K562 (cell line): ENCODE data around the gene DENND6B. TPM values are rescaled to one million over a fixed set of nuclear protein-coding genes. Genes with fewer than 3 reads are reported as not detected.

ENCODE experiments used
- ATAC-seq: fragments of 200-7000 bp; cut with Tn5 transposase; 3 replicates; pipeline ENCODE4 v1.9.1; 2020; ENCODE audit warnings: moderate library complexity
- BruUV-seq: library from RNA; stranded (reverse); fragments of 400-500 nt; replicated peaks from 2 replicates; lab custom pipeline; 2021; lab: Mats Ljungman, UMichigan
- CTCF ChIA-PET: fragments of 300-600 bp; formaldehyde crosslinking; extraction: SDS; loops from one replicate; lab custom pipeline; 2021; ENCODE audit warnings: low intra/inter-chr PET ratio; lab: Yijun Ruan, JAX
- POLR2A ChIA-PET: fragments of 300-600, 350-650 bp; sonication (Branson Sonifier 250); formaldehyde crosslinking; extraction: SDS; loops from one replicate; lab custom pipeline; 2021; ENCODE audit warnings: antibody characterized with exemption, inconsistent platforms; lab: Yijun Ruan, JAX
- DNase-seq, 4 experiments: peaks; one replicate each; pipeline versions ENCODE4 v3.0.0 to v3.0.0-alpha.2; 2011 to 2018; ENCODE audit warnings: low spot score in 3 of 4, mixed read lengths in 3 of 4; ENCODE audit errors: extremely low read depth in 1 of 4
- FAIRE-seq: peaks from 2 replicates; lab custom pipeline; 2011; peaks lifted over from hg19 to GRCh38; lab: Jason Lieb, UNC
- H2AFZ ChIP-seq: 2 replicates; pipeline ENCODE4 v1.6.0; 2011; ENCODE audit warnings: low read depth, low read length, control low read depth, inconsistent platforms
- H3K27ac ChIP-seq: fragments of 200-600 bp; 3 replicates; pipeline ENCODE4 v1.8.0; 2011; ENCODE audit warnings: low read depth, mild to moderate bottlenecking, control low read depth, inconsistent platforms, low read length, moderate library complexity, mixed read lengths; ENCODE audit errors: extremely low read depth
- H3K27me3 ChIP-seq, 2 experiments: fragments of 300-600 bp in 1 of 2; 2 replicates in 1 of 2; 3 replicates in 1 of 2; pipeline versions ENCODE4 v1.6.0 to v1.8.0; 2011; ENCODE audit warnings: inconsistent platforms in 2 of 2, low read length in 2 of 2, mild to moderate bottlenecking in 1 of 2, mixed read lengths in 1 of 2, moderate library complexity in 1 of 2; ENCODE audit not compliant: control insufficient read depth in 2 of 2, insufficient read depth in 2 of 2
- H3K36me3 ChIP-seq: fragments of 300-600 bp; 3 replicates; pipeline ENCODE4 v1.8.0; 2011; ENCODE audit warnings: mild to moderate bottlenecking, low read length, inconsistent platforms; ENCODE audit not compliant: control insufficient read depth, insufficient read depth
- H3K4me1 ChIP-seq, 2 experiments: fragments of 200-600 bp in 1 of 2; replicated peaks in 1 of 2; 2 replicates in 1 of 2; 3 replicates in 1 of 2; pipeline versions ENCODE4 v1.5.1 to v1.8.0; 2011; ENCODE audit warnings: inconsistent platforms in 2 of 2, low read length in 2 of 2, mild to moderate bottlenecking in 1 of 2, mixed read lengths in 1 of 2, moderate library complexity in 1 of 2; ENCODE audit not compliant: control insufficient read depth in 2 of 2, insufficient read depth in 2 of 2
- H3K4me2 ChIP-seq: 2 replicates; pipeline ENCODE4 v1.6.1; 2011; ENCODE audit warnings: low read length, control low read depth, inconsistent platforms, mixed read lengths; ENCODE audit not compliant: insufficient read depth
- H3K4me3 ChIP-seq: fragments of 200-600 bp; sonication (generic), shearing (Covaris generic); 2 replicates; pipeline ENCODE4 v1.5.1; 2016; ENCODE audit warnings: control low read depth, inconsistent platforms
- H3K79me2 ChIP-seq: fragments of 200-600 bp; 3 replicates; pipeline ENCODE4 v1.8.0; 2011; ENCODE audit warnings: low read length, inconsistent platforms; ENCODE audit not compliant: control insufficient read depth, insufficient read depth
- H3K9ac ChIP-seq, 2 experiments: 2 replicates each; pipeline versions ENCODE4 v1.6.0 to v1.6.1; 2011; ENCODE audit warnings: low read depth in 2 of 2, low read length in 2 of 2, control low read depth in 1 of 2, inconsistent platforms in 1 of 2, mild to moderate bottlenecking in 1 of 2, mixed read lengths in 1 of 2; ENCODE audit not compliant: insufficient read depth in 1 of 2
- H3K9me1 ChIP-seq: one replicate; pipeline ENCODE4 v1.6.0; 2011; ENCODE audit warnings: inconsistent platforms, mild to moderate bottlenecking, low read length, moderate library complexity; ENCODE audit not compliant: control insufficient read depth, insufficient read depth
- H3K9me3 ChIP-seq: replicated peaks from 2 replicates; pipeline ENCODE4 v1.5.1; 2011; ENCODE audit warnings: low read depth, low read length, inconsistent platforms; ENCODE audit not compliant: control insufficient read depth, insufficient read depth
- H4K20me1 ChIP-seq: replicated peaks from 2 replicates; pipeline ENCODE4 v1.6.1; 2011; ENCODE audit warnings: low read length, inconsistent platforms, mixed read lengths; ENCODE audit not compliant: control insufficient read depth, insufficient read depth
- AFF1 ChIP-seq, 2 experiments: fragments of 450-650 bp; IDR thresholded peaks; 2 replicates each; pipeline ENCODE4 v1.6.1; 2018; ENCODE audit warnings: mild to moderate bottlenecking in 2 of 2, low read depth in 1 of 2; ENCODE audit not compliant: partially characterized antibody in 2 of 2
- CHD1 ChIP-seq: fragments of 200-600 bp; sonication (generic); IDR thresholded peaks from one replicate; pipeline ENCODE4 v1.6.1; 2012; ENCODE audit warnings: mild to moderate bottlenecking, moderate library complexity, low read length, inconsistent platforms
- CREB3L1 ChIP-seq: fragments of 450-650 bp; IDR thresholded peaks from 2 replicates; pipeline ENCODE4 v1.6.1; 2014; ENCODE audit warnings: low read depth, mild to moderate bottlenecking, moderate library complexity, borderline replicate concordance
- FOSL1 ChIP-seq: fragments of 200-800 bp; sonication (Bioruptor generic); conservative IDR thresholded peaks from 2 replicates; pipeline ENCODE4 v1.6.1; 2016; ENCODE audit warnings: missing genetic modification characterization, missing compliant biosample characterization
- GABPA ChIP-seq: fragments of 200-800 bp; sonication (Bioruptor generic); conservative IDR thresholded peaks from 2 replicates; pipeline ENCODE4 v1.6.1; 2016; ENCODE audit warnings: low read depth, missing genetic modification characterization, missing compliant biosample characterization
- GATAD2B ChIP-seq: fragments of 450-650 bp; IDR thresholded peaks from 2 replicates; pipeline ENCODE4 v1.6.1; 2017; ENCODE audit warnings: mild to moderate bottlenecking, borderline replicate concordance
- HDAC6 ChIP-seq: IDR thresholded peaks from 2 replicates; pipeline ENCODE4 v1.6.1; 2012; ENCODE audit warnings: low read depth, mild to moderate bottlenecking, control low read depth, inconsistent platforms, low read length, moderate library complexity
- MED1 ChIP-seq: sonication (generic); formaldehyde crosslinking; IDR thresholded peaks from 2 replicates; pipeline ENCODE4 v1.8.1; 2023; ENCODE audit warnings: missing genetic modification reagents, borderline replicate concordance
- MEIS2 ChIP-seq: fragments of 450-650 bp; IDR thresholded peaks from 2 replicates; pipeline ENCODE4 v1.6.1; 2014; ENCODE audit warnings: mild to moderate bottlenecking; ENCODE audit not compliant: partially characterized antibody
- RHOXF2B ChIP-seq: fragments of 250-450 bp; sonication (Bioruptor Pico); conservative IDR thresholded peaks from 2 replicates; pipeline ENCODE4 v1.5.1; 2021
- SMAD2 ChIP-seq: fragments of 150-350 bp; IDR thresholded peaks from 2 replicates; pipeline ENCODE4 v1.6.1; 2014; ENCODE audit warnings: low read depth, mild to moderate bottlenecking, low read length
- SP1 ChIP-seq: sonication (generic); formaldehyde crosslinking; IDR thresholded peaks from 2 replicates; pipeline ENCODE4 v1.8.1; 2022; ENCODE audit warnings: mild to moderate bottlenecking, missing genetic modification reagents
- STAT5B ChIP-seq: fragments of 250-450 bp; sonication (Bioruptor Pico); IDR thresholded peaks from 2 replicates; pipeline ENCODE4 v1.8.0; 2021; ENCODE audit warnings: mild to moderate bottlenecking, inconsistent platforms
- TAL1 ChIP-seq: fragments of 450-650 bp; IDR thresholded peaks from 2 replicates; pipeline ENCODE4 v1.6.1; 2016; ENCODE audit warnings: mild to moderate bottlenecking
- TEAD2 ChIP-seq: fragments of 450-650 bp; IDR thresholded peaks from 2 replicates; pipeline ENCODE4 v1.6.1; 2016; ENCODE audit warnings: missing genetic modification characterization, control low read depth, missing compliant biosample characterization
- ZNF197 ChIP-seq: fragments of 200-800 bp; sonication (Bioruptor generic); IDR thresholded peaks from 2 replicates; pipeline ENCODE4 v1.6.1; 2016; ENCODE audit warnings: low read depth, missing genetic modification characterization, missing compliant biosample characterization
- ZNF561 ChIP-seq: fragments of 450-650 bp; formaldehyde crosslinking; conservative IDR thresholded peaks from 2 replicates; pipeline ENCODE4 v1.4.0; 2020; ENCODE audit warnings: mild to moderate bottlenecking, moderate library complexity
- WGBS: fragments of 100-300 bp; shearing (Covaris generic); methylation state at CpG from one replicate; pipeline ENCODE4 v1.1.6; 2016; ENCODE audit warnings: low coverage, mixed read lengths; ENCODE audit not compliant: insufficient coverage; ENCODE audit errors: missing lambda C conversion rate; 5-methylcytosine and 5-hydroxymethylcytosine counted together
- in situ Hi-C: fragments of 300-500 bp; cut with MboI; formaldehyde crosslinking; loops from 4 replicates; pipeline ENCODE4 v1.15.0; 2018; ENCODE audit warnings: inconsistent platforms, mixed read lengths
- intact Hi-C: fragments of 100-400 bp; cut with micrococcal nuclease; formaldehyde crosslinking; loops from 2 replicates; pipeline ENCODE4 v1.14.2; 2022
- polyA plus RNA-seq, 8 experiments: library from polyadenylated mRNA; depleted of rRNA in 4 of 8; stranded (reverse) in 5 of 8; unstranded in 3 of 8; fragments of >200 nt; fragmentation: Nextera tagmentation in 2 of 8; fragmentation: Illumina TruSeq in 1 of 8; extraction: Ambion mirVana in 2 of 8; extraction: Trizol in 1 of 8; gene quantifications; 2 replicates each; pipeline versions ENCODE4 v1.2.1 to v1.2.3, GENCODE V29; 2011 to 2014; ENCODE audit warnings: inconsistent platforms in 1 of 8, missing spikeins in 1 of 8
- total RNA-seq, 7 experiments: library from RNA; depleted of rRNA in 6 of 7; stranded (reverse); fragments of >200 nt in 6 of 7; fragmentation: Illumina TruSeq in 2 of 7; extraction: Trizol in 2 of 7; gene quantifications; 2 replicates each; pipeline versions ENCODE4 v1.2.1 to v1.2.3, GENCODE V29; 2011 to 2021; ENCODE audit warnings: low replicate concordance in 1 of 7

The DENND6B gene
- total and polyA plus RNA-seq, 9 of the 15 experiments (the other 6 are each of a cell fraction or from before 2014, with no cell fraction given) = 0.07 to 3.7 (median 1.5) TPM

GRCh38 chr22:50346470-50346869, 19.7 kb upstream of the DENND6B start:
- POLR2A ChIA-PET = no interaction called here
- WGBS = 84% methylated on average over 6 of the region's 8 CpGs
- H2AFZ ChIP-seq = no peak overlapping the region
- no peak for TF ChIP-seq FOSL1
- no peak for TF ChIP-seq AFF1 (IDR thresholded peaks at IDR 0.05; ENCODE audit: low read depth in 1 of 2, partially characterized antibody in 2 of 2)
- TF ChIP-seq TAL1 = no peak
- TF ChIP-seq CHD1 = no peak
- no peak for TF ChIP-seq GATAD2B
- no peak for TF ChIP-seq ZNF197 (CRISPR knock-in tag)
- TF ChIP-seq MEIS2 = no peak
- TF ChIP-seq ZNF561 (CRISPR knock-in tag) = no peak
- TF ChIP-seq MED1 (CRISPR knock-in tag) = no peak
- no peak for TF ChIP-seq HDAC6
- TF ChIP-seq STAT5B (CRISPR knock-in tag) = no peak
- no peak for TF ChIP-seq CREB3L1
- TF ChIP-seq SP1 (CRISPR knock-in tag) = no peak
- no peak for TF ChIP-seq RHOXF2B (CRISPR knock-in tag)
- TF ChIP-seq GABPA = no peak
- TF ChIP-seq TEAD2 (tag) = no peak
- no peak for TF ChIP-seq SMAD2

More at GRCh38 chr22:50346470-50346869, 19.7 kb upstream of the DENND6B start:
- Histone ChIP-seq H3K79me2 (peaks cover 34% of the 10 kb centered on the region), H3K9me3 (no peaks in the 10 kb centered on the region), H3K4me1 (peaks cover 3 to 30% of the 10 kb centered on the region in 2 experiments; a peak in 4 of 5 replicates), H3K9me1 (no peaks in the 10 kb centered on the region), H3K4me3 (no peak overlapping the region), H3K36me3 (peaks cover 21% of the 10 kb centered on the region; the same call in 2 of the 3 replicates), H3K4me2 (0 out of 2 replicates have a peak overlapping the region, but pooled peaks have one; percentile 32), H4K20me1 (peaks cover 12% of the 10 kb centered on the region; the same call in 1 of the 2 replicates), H3K27me3 (no peaks in the 10 kb centered on the region), H3K27ac (no peak overlapping the region), H3K9ac (peak overlapping the region in 1 of 2 experiments; percentile 68; a peak in 2 of 4 replicates)
- CTCF ChIA-PET = no interaction called here
- in situ Hi-C loops = no loop called here
- ATAC-seq = no peak
- DNase-seq = peak in 1 of 4 experiments; percentile 9
- intact Hi-C loops = loop anchor here (10.0 kb wide), 1 partner anchor 202 kb away; no protein-coding TSS in a partner anchor
- no TSS peak for BruUV-seq
- FAIRE-seq = no peak
